Thyroid gland (tissue), 4 donors: Measurements from ENCODE around the gene CALU. TPM values are rescaled to one million over a fixed set of nuclear protein-coding genes. Genes with fewer than 3 reads are reported as not detected.

ENCODE experiments used
- DNase-seq, 2 donors: peaks; one replicate each; pipeline ENCODE4 v3.0.0-alpha.2; 2019
- H3K27ac ChIP-seq, 3 donors: fragments of 200-600 bp; sonication (generic); 1 replicate in 2 of 3; 2 replicates in 1 of 3; pipeline ENCODE4 v1.5.1; 2016 to 2019; ENCODE audit warnings: mild to moderate bottlenecking in 1 of 3, moderate library complexity in 1 of 3
- H3K27me3 ChIP-seq: fragments of 200-600 bp; sonication (generic); one replicate; pipeline ENCODE4 v1.5.1; 2019
- H3K36me3 ChIP-seq, 2 donors: fragments of 200-600 bp; sonication (generic); one replicate each; pipeline ENCODE4 v1.5.1; 2016 to 2019
- H3K4me1 ChIP-seq, 2 donors: fragments of 200-600 bp; sonication (generic); one replicate each; pipeline ENCODE4 v1.5.1; 2017 to 2019
- H3K4me3 ChIP-seq, 3 donors: fragments of 200-600 bp; sonication (generic); replicated peaks in 1 of 3; 1 replicate in 2 of 3; 2 replicates in 1 of 3; pipeline ENCODE4 v1.5.1; 2016; ENCODE audit warnings: mild to moderate bottlenecking in 1 of 3
- H3K9me3 ChIP-seq: fragments of 200-600 bp; sonication (generic); one replicate; pipeline ENCODE4 v1.5.1; 2017
- POLR2A ChIP-seq, 2 donors: fragments of 450-650 bp; IDR thresholded peaks; one replicate each; pipeline ENCODE4 v1.6.1; 2017; ENCODE audit warnings: antibody characterized with exemption in 2 of 2, mild to moderate bottlenecking in 2 of 2, moderate library complexity in 1 of 2
- WGBS, 2 donors: methylation state at CpG; one replicate each; pipeline ENCODE4 v1.1.5; 2017; 5-methylcytosine and 5-hydroxymethylcytosine counted together
- intact Hi-C: fragments of 100-400 bp; cut with DNase I; formaldehyde crosslinking; loops from one replicate; pipeline ENCODE4 v1.15.1; 2023
- total RNA-seq, 4 donors: library from RNA; depleted of rRNA; stranded (reverse); fragments of >200 nt; gene quantifications; one replicate each; pipeline ENCODE4 v1.2.3, GENCODE V29; 2016
- TF ChIP-seq, protein P1 (sequence below), 6 experiments: fragments of 200-600 bp in 3 of 6; fragments of 450-650 bp in 3 of 6; sonication (generic) in 3 of 6; IDR thresholded peaks; one replicate each; pipeline ENCODE4 v1.5.1; 2016 to 2019; ENCODE audit warnings: antibody characterized with exemption in 6 of 6, mild to moderate bottlenecking in 2 of 6, inconsistent platforms in 1 of 6, moderate library complexity in 1 of 6

CALU gene
- total RNA-seq, 4 donors from 2014 or later: 115 to 143 (median 132) TPM

DNA sequence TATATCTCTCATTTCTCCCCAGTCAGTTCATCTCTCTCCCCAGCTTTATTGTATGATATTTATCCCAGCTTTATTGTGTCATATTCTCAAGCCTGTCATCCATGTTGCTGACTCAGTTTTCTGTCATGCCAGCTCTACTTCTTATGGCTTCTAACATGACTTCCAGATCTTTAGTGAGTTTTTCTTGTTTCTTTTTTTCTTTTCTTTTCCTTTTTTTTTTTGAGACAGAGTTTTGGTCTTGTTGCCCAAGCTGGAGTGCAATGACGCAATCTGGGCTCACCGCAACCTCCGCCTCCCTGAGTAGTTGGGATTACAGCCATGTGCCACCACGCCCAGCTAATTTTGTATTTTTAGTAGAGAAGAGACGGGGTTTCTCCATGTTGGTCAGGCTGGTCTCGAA, 28.7 kb upstream of the CALU start:
- H3K9me3 ChIP-seq: no peaks in the 10 kb centered on the region
- H3K4me1 ChIP-seq: no peaks in the 10 kb centered on the region
- intact Hi-C loops: no loop called here
- no peak overlapping the region for H3K4me3 ChIP-seq
- no peak overlapping the region for H3K27ac ChIP-seq
- WGBS, 2 donors: 88 to 95% methylated on average over 6 of the region's 6 CpGs
- TF ChIP-seq, protein P1, sequence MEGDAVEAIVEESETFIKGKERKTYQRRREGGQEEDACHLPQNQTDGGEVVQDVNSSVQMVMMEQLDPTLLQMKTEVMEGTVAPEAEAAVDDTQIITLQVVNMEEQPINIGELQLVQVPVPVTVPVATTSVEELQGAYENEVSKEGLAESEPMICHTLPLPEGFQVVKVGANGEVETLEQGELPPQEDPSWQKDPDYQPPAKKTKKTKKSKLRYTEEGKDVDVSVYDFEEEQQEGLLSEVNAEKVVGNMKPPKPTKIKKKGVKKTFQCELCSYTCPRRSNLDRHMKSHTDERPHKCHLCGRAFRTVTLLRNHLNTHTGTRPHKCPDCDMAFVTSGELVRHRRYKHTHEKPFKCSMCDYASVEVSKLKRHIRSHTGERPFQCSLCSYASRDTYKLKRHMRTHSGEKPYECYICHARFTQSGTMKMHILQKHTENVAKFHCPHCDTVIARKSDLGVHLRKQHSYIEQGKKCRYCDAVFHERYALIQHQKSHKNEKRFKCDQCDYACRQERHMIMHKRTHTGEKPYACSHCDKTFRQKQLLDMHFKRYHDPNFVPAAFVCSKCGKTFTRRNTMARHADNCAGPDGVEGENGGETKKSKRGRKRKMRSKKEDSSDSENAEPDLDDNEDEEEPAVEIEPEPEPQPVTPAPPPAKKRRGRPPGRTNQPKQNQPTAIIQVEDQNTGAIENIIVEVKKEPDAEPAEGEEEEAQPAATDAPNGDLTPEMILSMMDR (IDR thresholded peaks at IDR 0.05): no peak
- TF ChIP-seq POLR2A (IDR thresholded peaks at IDR 0.05): no peak
- no peaks in the 10 kb centered on the region for H3K27me3 ChIP-seq
- no peak for DNase-seq
- no peaks in the 10 kb centered on the region for H3K36me3 ChIP-seq

DNA sequence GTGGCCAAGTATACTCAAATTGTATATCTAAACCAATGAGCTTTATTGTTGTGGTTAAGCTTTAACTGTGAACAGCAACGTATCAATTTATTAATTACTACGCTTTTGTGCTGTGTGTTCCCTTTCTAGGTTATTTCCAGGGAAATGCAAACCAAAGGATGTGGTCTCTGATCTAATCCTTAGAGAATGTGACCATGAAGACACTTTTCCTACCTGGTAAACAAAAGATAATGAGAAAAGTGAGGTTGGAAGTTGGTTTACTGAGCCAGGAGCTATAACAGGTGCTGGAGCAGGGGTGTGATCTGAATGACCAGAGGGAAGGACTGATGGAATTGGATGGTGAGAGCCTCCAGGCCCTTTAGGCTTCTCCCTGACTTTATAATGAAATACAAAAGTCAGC, 25.4 kb upstream of the CALU start:
- intact Hi-C loops: no loop called here
- no peak for TF ChIP-seq POLR2A (IDR thresholded peaks at IDR 0.05)
- TF ChIP-seq, protein P1 (IDR thresholded peaks at IDR 0.05): no peak
- no peak for DNase-seq
- H3K36me3 ChIP-seq: no peaks in the 10 kb centered on the region
- no peak overlapping the region for H3K27ac ChIP-seq
- 91 to 96% methylated on average over 2 of the region's 2 CpGs for WGBS, 2 donors
- no peak overlapping the region for H3K4me3 ChIP-seq
- no peaks in the 10 kb centered on the region for H3K4me1 ChIP-seq
- H3K27me3 ChIP-seq: no peaks in the 10 kb centered on the region
- no peaks in the 10 kb centered on the region for H3K9me3 ChIP-seq

DNA sequence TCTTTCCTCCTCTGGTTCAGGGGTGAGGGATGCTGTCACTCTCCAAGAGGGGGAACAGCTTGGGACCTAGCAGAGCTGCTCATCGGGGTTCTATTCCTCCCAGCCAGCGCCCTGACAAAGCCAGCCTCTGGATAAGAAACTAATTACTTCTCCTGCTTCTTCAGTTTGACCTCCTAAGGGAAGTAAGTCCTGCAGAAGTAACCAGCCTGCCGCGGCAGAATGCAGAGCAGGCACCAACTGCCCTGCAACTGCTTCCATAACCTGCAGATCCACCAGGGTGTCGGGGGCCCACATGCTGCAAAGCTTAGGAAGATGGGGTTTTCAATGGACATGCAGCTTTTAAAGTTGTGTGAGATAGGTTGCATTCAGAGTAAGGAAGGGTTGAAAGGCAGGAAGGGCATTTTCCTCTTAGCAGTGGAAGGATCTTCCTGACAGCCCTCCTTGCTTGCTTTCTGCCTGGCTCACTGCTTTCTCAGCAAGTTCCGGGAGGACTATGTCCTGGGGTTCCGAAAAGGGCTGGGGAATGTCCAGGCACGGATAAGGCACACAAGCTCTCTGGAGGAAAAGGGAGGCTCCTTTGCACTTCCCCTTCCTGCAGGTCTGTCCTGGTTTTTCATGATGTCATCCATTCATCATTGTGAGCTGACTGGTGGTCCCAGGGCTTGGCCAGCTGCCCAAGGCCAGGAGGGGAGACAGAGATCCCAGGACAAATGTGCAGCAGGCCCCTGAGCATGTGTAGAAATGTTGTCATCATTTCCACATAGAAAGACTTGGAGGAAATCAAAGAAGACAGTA, 24.3 kb upstream of the CALU start:
- intact Hi-C loops: no loop called here
- Histone ChIP-seq H3K9me3 (no peaks in the 10 kb centered on the region), H3K4me1 (no peaks in the 10 kb centered on the region), H3K36me3 (no peaks in the 10 kb centered on the region), H3K27ac (no peak overlapping the region), H3K4me3 (no peak overlapping the region), H3K27me3 (no peaks in the 10 kb centered on the region)
- DNase-seq: no peak
- TF ChIP-seq, protein P1 (IDR thresholded peaks at IDR 0.05): no peak
- TF ChIP-seq POLR2A (IDR thresholded peaks at IDR 0.05): no peak
- WGBS, 2 donors: 65 to 74% methylated on average over 8 of the region's 8 CpGs

DNA sequence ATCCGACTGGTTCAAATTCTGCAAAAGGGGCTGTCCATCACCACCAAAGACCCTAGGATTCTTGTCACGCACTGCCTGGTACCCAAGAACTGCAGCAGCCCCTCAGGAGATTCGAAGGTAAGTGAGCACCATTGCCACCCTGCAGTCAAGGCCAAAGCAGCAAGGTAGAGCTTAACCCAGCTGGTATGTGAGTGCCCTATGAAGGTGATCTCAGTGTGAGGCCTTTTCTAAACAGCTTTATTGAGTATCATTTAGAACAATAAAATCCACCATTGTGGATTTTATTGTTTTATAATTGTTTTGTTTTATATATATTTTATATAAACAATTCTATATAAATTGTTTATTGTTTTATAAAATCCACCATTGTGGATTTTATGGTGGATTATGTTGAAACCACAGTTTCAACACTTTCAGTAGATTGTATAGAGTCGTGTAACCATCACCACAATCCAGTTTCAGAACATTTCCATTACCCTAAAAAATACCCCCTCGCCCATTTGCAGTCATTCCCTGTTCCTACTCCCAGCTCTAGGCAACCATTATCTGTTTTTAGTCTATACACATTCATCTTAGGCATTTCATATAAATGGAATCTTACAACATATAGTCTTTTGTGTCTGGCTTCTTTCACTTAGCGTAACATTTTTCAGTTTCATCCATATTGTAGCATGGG, 20.1 kb upstream of the CALU start:
- 95 to 96% methylated on average over 6 of the region's 6 CpGs for WGBS, 2 donors
- DNase-seq: no peak
- Histone ChIP-seq H3K27ac (no peak overlapping the region), H3K27me3 (no peaks in the 10 kb centered on the region), H3K4me1 (no peaks in the 10 kb centered on the region), H3K9me3 (no peaks in the 10 kb centered on the region), H3K36me3 (no peaks in the 10 kb centered on the region), H3K4me3 (no peak overlapping the region)
- intact Hi-C loops: no loop called here
- TF ChIP-seq POLR2A (IDR thresholded peaks at IDR 0.05): no peak
- TF ChIP-seq, protein P1 (IDR thresholded peaks at IDR 0.05): no peak

DNA sequence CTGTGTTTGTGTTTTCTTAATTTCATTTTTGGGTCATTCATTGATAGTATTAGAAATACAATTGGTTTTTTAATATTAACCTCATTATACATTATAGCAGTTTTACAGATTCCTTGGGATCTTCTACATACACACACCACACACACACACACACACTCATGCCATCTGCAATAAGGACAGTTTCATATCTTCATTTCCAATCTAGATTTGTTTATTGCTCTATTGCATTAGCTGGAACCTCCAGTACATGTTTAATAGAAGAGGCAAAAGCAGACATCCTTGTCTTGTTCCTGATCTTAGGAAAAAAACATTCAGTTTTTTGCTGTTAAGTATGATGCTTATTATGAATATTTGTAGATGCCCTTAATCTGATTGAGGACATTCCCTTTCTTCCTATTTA, 17.8 kb upstream of the CALU start:
- no peaks in the 10 kb centered on the region for H3K27me3 ChIP-seq
- no peaks in the 10 kb centered on the region for H3K4me1 ChIP-seq
- intact Hi-C loops: no loop called here
- H3K36me3 ChIP-seq: no peaks in the 10 kb centered on the region
- H3K4me3 ChIP-seq: no peak overlapping the region
- DNase-seq: no peak
- no peak overlapping the region for H3K27ac ChIP-seq
- TF ChIP-seq, protein P1 (IDR thresholded peaks at IDR 0.05): no peak
- TF ChIP-seq POLR2A (IDR thresholded peaks at IDR 0.05): no peak
- no peaks in the 10 kb centered on the region for H3K9me3 ChIP-seq
